GM04503 (cell line): ENCODE data around the gene FAR1.

Source experiments
- DNase-seq: peaks from one replicate; pipeline ENCODE4 v3.0.0-alpha.2; 2012; ENCODE audit warnings: low read depth

The FAR1 gene

GRCh38 chr11:13777341-13777985 lies 109.0 kb downstream of the FAR1 start:
- DNase-seq: no peak

DNA sequence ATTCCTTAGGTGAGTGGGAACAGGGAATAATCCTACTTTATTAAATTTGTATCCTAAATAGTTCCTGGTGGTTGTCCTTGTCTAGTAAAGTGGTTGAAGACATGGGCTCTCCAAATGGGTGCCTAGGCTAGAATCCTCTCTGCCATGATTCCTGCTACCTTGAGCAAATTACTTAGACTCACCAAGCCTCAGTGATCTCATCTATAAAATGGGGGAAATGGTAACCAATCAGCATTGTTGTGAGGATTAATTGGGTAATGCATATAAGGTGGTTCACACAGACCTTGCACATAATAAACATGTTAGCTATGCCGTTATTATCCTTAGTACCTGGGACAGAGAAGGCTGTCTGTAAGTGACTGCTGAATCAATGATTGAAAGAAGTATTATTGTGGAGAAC lies 109.9 kb downstream of the FAR1 start:
- no peak for DNase-seq

DNA sequence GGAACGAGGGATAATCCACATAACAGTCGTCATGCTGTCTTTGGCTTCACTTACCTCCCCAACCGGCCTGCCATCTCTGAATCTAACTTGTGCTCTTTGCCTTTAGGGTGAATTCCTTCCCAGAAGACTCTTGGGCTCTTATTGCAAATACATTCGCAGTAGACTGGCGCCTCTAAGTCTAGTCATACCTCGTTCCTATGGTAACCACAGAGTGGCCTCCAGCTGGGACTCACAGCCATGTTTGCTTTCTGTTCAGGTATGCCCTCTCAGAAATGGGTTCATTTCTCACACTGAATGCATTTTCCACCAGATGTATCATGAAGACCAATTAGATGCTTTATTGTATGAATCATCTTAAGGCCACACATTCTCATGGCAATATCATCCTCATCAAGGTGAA lies 112.7 kb downstream of the FAR1 start:
- no peak for DNase-seq
